HepG2 (cell line): Measurements from ENCODE around the gene MOCS1. TPM values are rescaled to one million over a fixed set of nuclear protein-coding genes. Genes with fewer than 3 reads are reported as not detected.
A peak's percentile ranks its signal among the peaks of the same experiment; 100 is the strongest.

Experiments
- ARNT ChIP-seq: fragments of 450-650 bp; IDR thresholded peaks from 2 replicates; pipeline ENCODE4 v1.6.1; 2017
- ARNT2 ChIP-seq: sonication (generic); formaldehyde crosslinking; IDR thresholded peaks from 2 replicates; pipeline ENCODE4 v1.8.0; 2022; ENCODE audit warnings: mild to moderate bottlenecking, low read depth, missing genetic modification reagents, moderate library complexity
- CTCF ChIP-seq: sonication (generic); formaldehyde crosslinking; IDR thresholded peaks from 2 replicates; pipeline ENCODE4 v1.5.0; 2020; ENCODE audit warnings: mild to moderate bottlenecking, missing genetic modification reagents, moderate library complexity
- DDIT3 ChIP-seq: sonication (generic); formaldehyde crosslinking; IDR thresholded peaks from 2 replicates; pipeline ENCODE4 v1.4.0; 2020; ENCODE audit warnings: mild to moderate bottlenecking, missing genetic modification reagents
- ELF1 ChIP-seq: sonication (generic); formaldehyde crosslinking; IDR thresholded peaks from 2 replicates; pipeline ENCODE4 v1.4.0; 2020; ENCODE audit warnings: missing genetic modification reagents
- ESRRA ChIP-seq: sonication (generic); formaldehyde crosslinking; IDR thresholded peaks from 2 replicates; pipeline ENCODE4 v1.5.1; 2020; ENCODE audit warnings: mild to moderate bottlenecking, low read depth, missing genetic modification reagents
- HIC2 ChIP-seq: sonication (generic); formaldehyde crosslinking; IDR thresholded peaks from 2 replicates; pipeline ENCODE4 v1.9.0; 2022; ENCODE audit warnings: low read depth, missing genetic modification reagents
- MEF2D ChIP-seq: sonication (generic); formaldehyde crosslinking; IDR thresholded peaks from 2 replicates; pipeline ENCODE4 v1.5.1; 2020; ENCODE audit warnings: mild to moderate bottlenecking, missing genetic modification reagents
- MTA1 ChIP-seq: sonication (generic); formaldehyde crosslinking; IDR thresholded peaks from 2 replicates; pipeline ENCODE4 v1.4.0; 2020; ENCODE audit warnings: missing genetic modification reagents, mild to moderate bottlenecking, borderline replicate concordance
- MYC ChIP-seq: sonication (generic); formaldehyde crosslinking; IDR thresholded peaks from 2 replicates; pipeline ENCODE4 v1.9.0; 2021; ENCODE audit warnings: missing genetic modification reagents, borderline replicate concordance
- RFXANK ChIP-seq: IDR thresholded peaks from 2 replicates; pipeline ENCODE4 v1.6.1; 2016
- SAP130 ChIP-seq: IDR thresholded peaks from 2 replicates; pipeline ENCODE4 v1.6.1; 2016; ENCODE audit warnings: low read depth
- STAG1 ChIP-seq: sonication (generic); formaldehyde crosslinking; IDR thresholded peaks from 2 replicates; pipeline ENCODE4 v1.4.0; 2020; ENCODE audit warnings: missing genetic modification reagents
- ZFP36L1 ChIP-seq: sonication (generic); formaldehyde crosslinking; IDR thresholded peaks from 2 replicates; pipeline ENCODE4 v1.8.0; 2022; ENCODE audit warnings: mild to moderate bottlenecking, missing genetic modification reagents, moderate library complexity
- ZMYM3 ChIP-seq: sonication (generic); formaldehyde crosslinking; IDR thresholded peaks from 2 replicates; pipeline ENCODE4 v1.5.1; 2020; ENCODE audit warnings: mild to moderate bottlenecking, missing genetic modification reagents
- ZNF281 ChIP-seq: sonication (generic); formaldehyde crosslinking; IDR thresholded peaks from 2 replicates; pipeline ENCODE4 v1.4.0; 2020; ENCODE audit warnings: missing genetic modification reagents, borderline replicate concordance
- ZNF326 ChIP-seq: sonication (generic); formaldehyde crosslinking; IDR thresholded peaks from 2 replicates; pipeline ENCODE4 v1.4.0; 2020; ENCODE audit warnings: missing genetic modification reagents, borderline replicate concordance
- ZNF333 ChIP-seq: sonication (generic); formaldehyde crosslinking; IDR thresholded peaks from 2 replicates; pipeline ENCODE4 v1.4.0; 2020; ENCODE audit warnings: mild to moderate bottlenecking, missing genetic modification reagents, borderline replicate concordance
- ZNF430 ChIP-seq: sonication (generic); formaldehyde crosslinking; IDR thresholded peaks from 2 replicates; pipeline ENCODE4 v1.9.0; 2021; ENCODE audit warnings: mild to moderate bottlenecking, missing genetic modification reagents
- ZNF605 ChIP-seq: sonication (generic); formaldehyde crosslinking; IDR thresholded peaks from 2 replicates; pipeline ENCODE4 v1.8.0; 2022; ENCODE audit warnings: mild to moderate bottlenecking, missing genetic modification reagents
- ZNF720 ChIP-seq: sonication (generic); formaldehyde crosslinking; IDR thresholded peaks from 2 replicates; pipeline ENCODE4 v1.4.0; 2020; ENCODE audit warnings: missing genetic modification reagents
- ZNF83 ChIP-seq: sonication (generic); formaldehyde crosslinking; IDR thresholded peaks from 2 replicates; pipeline ENCODE4 v1.4.0; 2020; ENCODE audit warnings: missing genetic modification reagents, mild to moderate bottlenecking, borderline replicate concordance
- polyA plus RNA-seq, 8 experiments: library from polyadenylated mRNA; depleted of rRNA in 3 of 8; stranded (reverse) in 7 of 8; unstranded in 1 of 8; fragments of >200 nt; fragmentation: Illumina TruSeq in 4 of 8; extraction: Trizol in 4 of 8; gene quantifications; 2 replicates each; pipeline versions ENCODE4 v1.2.1 to v1.2.3, GENCODE V29; 2011 to 2016; ENCODE audit warnings: low read depth in 4 of 8, missing spikeins in 1 of 8, mixed read lengths in 1 of 8; ENCODE audit not compliant: insufficient read depth in 1 of 8
- total RNA-seq, 5 experiments: library from RNA; depleted of rRNA; stranded (reverse); fragments of >200 nt; fragmentation: Illumina TruSeq; extraction: Trizol; gene quantifications; 2 replicates each; pipeline ENCODE4 v1.2.3, GENCODE V29; 2016; ENCODE audit warnings: low read depth in 1 of 5
- TF ChIP-seq, protein P1 (sequence below): IDR thresholded peaks from 2 replicates; pipeline ENCODE4 v1.6.1; 2018; ENCODE audit warnings: missing genetic modification reagents, mild to moderate bottlenecking, missing compliant biosample characterization

Gene MOCS1
- total and polyA plus RNA-seq, 2 of the 13 experiments (the other 11 are each of a cell fraction or from before 2014, with no cell fraction given) = 5.3 to 11.7 TPM

GRCh38 chr6:39887692-39888450 is 46.4 kb downstream of the MOCS1 start (continued):
- no peak; the same call in 1 of the 2 replicates for TF ChIP-seq CTCF
- TF ChIP-seq ZNF333 (CRISPR knock-in tag) = no peak; the same call in 1 of the 2 replicates
- TF ChIP-seq ZFP36L1 (CRISPR knock-in tag) = peak; percentile 89
- TF ChIP-seq ARNT2 (CRISPR knock-in tag) = no peak
- TF ChIP-seq, protein P1, sequence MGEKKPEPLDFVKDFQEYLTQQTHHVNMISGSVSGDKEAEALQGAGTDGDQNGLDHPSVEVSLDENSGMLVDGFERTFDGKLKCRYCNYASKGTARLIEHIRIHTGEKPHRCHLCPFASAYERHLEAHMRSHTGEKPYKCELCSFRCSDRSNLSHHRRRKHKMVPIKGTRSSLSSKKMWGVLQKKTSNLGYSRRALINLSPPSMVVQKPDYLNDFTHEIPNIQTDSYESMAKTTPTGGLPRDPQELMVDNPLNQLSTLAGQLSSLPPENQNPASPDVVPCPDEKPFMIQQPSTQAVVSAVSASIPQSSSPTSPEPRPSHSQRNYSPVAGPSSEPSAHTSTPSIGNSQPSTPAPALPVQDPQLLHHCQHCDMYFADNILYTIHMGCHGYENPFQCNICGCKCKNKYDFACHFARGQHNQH = peak; percentile 62
- TF ChIP-seq MTA1 (CRISPR knock-in tag) = peak; percentile 57; the same call in 1 of the 2 replicates
- TF ChIP-seq ZNF281 (CRISPR knock-in tag) = peak; percentile 10; the same call in 1 of the 2 replicates
- peak; percentile 79 for TF ChIP-seq ZNF605 (CRISPR knock-in tag)
- TF ChIP-seq ZNF326 = no peak
- TF ChIP-seq ZNF430 (CRISPR knock-in tag) = peak; percentile 84
- TF ChIP-seq STAG1 = no peak
- TF ChIP-seq ZMYM3 (CRISPR knock-in tag) = no peak; the same call in 1 of the 2 replicates
- TF ChIP-seq ZNF83 (CRISPR knock-in tag) = no peak
- TF ChIP-seq ARNT = no peak
- TF ChIP-seq ESRRA (CRISPR knock-in tag) = no peak
- peak; percentile 23; the same call in 1 of the 2 replicates for TF ChIP-seq ELF1 (CRISPR knock-in tag)
- no peak for TF ChIP-seq RFXANK (CRISPR knock-in tag)
- TF ChIP-seq DDIT3 = no peak
- peak; percentile 63; the same call in 1 of the 2 replicates for TF ChIP-seq MYC (CRISPR knock-in tag)
- TF ChIP-seq SAP130 = peak; percentile 70
- TF ChIP-seq ZNF720 (CRISPR knock-in tag) = no peak
- peak; percentile 55 for TF ChIP-seq HIC2
- peak; percentile 85 for TF ChIP-seq MEF2D
